HL-60 (cell line): Measurements from ENCODE around the gene PCYT1A.
"Not testable (repeated sequence)": the region's sequence is repeated elsewhere in the genome, so short reads cannot be mapped to it uniquely, and the experiment has no call there.

ENCODE experiments used
- DNase-seq, 2 experiments: peaks; one replicate each; pipeline ENCODE4 v3.0.0-alpha.2; 2010 to 2020; ENCODE audit warnings: low read depth in 1 of 2, low spot score in 1 of 2
- H3K27ac ChIP-seq: fragments of 250-450 bp; sonication (Bioruptor Pico); replicated peaks from 2 replicates; pipeline ENCODE4 v1.5.1; 2020; ENCODE audit warnings: mild to moderate bottlenecking, moderate library complexity
- H3K27me3 ChIP-seq: fragments of 250-450 bp; sonication (Bioruptor Pico); 2 replicates; pipeline ENCODE4 v1.5.1; 2021; ENCODE audit warnings: mild to moderate bottlenecking, moderate library complexity; ENCODE audit not compliant: insufficient read depth, poor library complexity, severe bottlenecking
- H3K4me3 ChIP-seq: replicated peaks from 2 replicates; pipeline ENCODE4 v1.5.1; 2011; ENCODE audit warnings: mild to moderate bottlenecking, control low read depth, low read length; ENCODE audit not compliant: insufficient read depth
- CTCF ChIP-seq: IDR thresholded peaks from one replicate; pipeline ENCODE4 v1.5.1; 2011; ENCODE audit warnings: low read length, control low read depth, inconsistent platforms; ENCODE audit not compliant: insufficient read depth
- GABPA ChIP-seq: IDR thresholded peaks from 2 replicates; pipeline ENCODE4 v1.6.1; 2012; ENCODE audit warnings: low read depth
- POLR2AphosphoS5 ChIP-seq: IDR thresholded peaks from 2 replicates; pipeline ENCODE4 v1.6.1; 2012; ENCODE audit warnings: low read depth
- REST ChIP-seq: IDR thresholded peaks from 2 replicates; pipeline ENCODE4 v1.6.1; 2012; ENCODE audit warnings: low read depth; ENCODE audit not compliant: insufficient replicate concordance
- SPI1 ChIP-seq: IDR thresholded peaks from 2 replicates; pipeline ENCODE4 v1.6.1; 2012; ENCODE audit warnings: low read depth, mild to moderate bottlenecking, borderline replicate concordance

Gene PCYT1A

GRCh38 chr3:196207159-196207832, 80.2 kb downstream of the PCYT1A start:
- Histone ChIP-seq H3K27ac (no peak overlapping the region), H3K4me3 (peak overlapping the region; percentile 37), H3K27me3 (no peaks in the 10 kb centered on the region)
- DNase-seq = no peak
- TF ChIP-seq CTCF (no peak), REST (no peak), SPI1 (no peak), POLR2AphosphoS5 (no peak), GABPA (no peak)

- H3K27ac ChIP-seq, H3K4me3 ChIP-seq, H3K27me3 ChIP-seq, DNase-seq: not testable (repeated sequence)
Observed at GRCh38 chr3:196205442-196206205, 81.9 kb downstream of the PCYT1A start.

GRCh38 chr3:196203846-196204245, 83.7 kb downstream of the PCYT1A start:
- DNase-seq = no peak
- TF ChIP-seq CTCF (no peak), POLR2AphosphoS5 (no peak), GABPA (no peak), REST (no peak), SPI1 (no peak)
- H3K27ac ChIP-seq = no peak overlapping the region
- H3K27me3 ChIP-seq = no peaks in the 10 kb centered on the region
- no peak overlapping the region for H3K4me3 ChIP-seq

- DNase-seq = peak; percentile 72 to 86
Observed at GRCh38 chr3:196202516-196202970, 85.0 kb downstream of the PCYT1A start.

More at GRCh38 chr3:196202516-196202970, 85.0 kb downstream of the PCYT1A start:
- TF ChIP-seq REST = peak; percentile 66
- no peak for TF ChIP-seq POLR2AphosphoS5
- no peak for TF ChIP-seq CTCF
- TF ChIP-seq GABPA = no peak
- no peak for TF ChIP-seq SPI1
- Histone ChIP-seq H3K27me3 (no peaks in the 10 kb centered on the region), H3K4me3 (no peak overlapping the region), H3K27ac (peak overlapping the region; percentile 10; the same call in 1 of the 2 replicates)
